HEK293T (cell line): Measurements from ENCODE around the gene PC.

Experiments used
- CTCF ChIA-PET: fragments of 350-600 bp; formaldehyde crosslinking; extraction: SDS; loops from one replicate; lab custom pipeline; 2021; ENCODE audit warnings: antibody characterized with exemption, inconsistent platforms; lab: Yijun Ruan, JAX
- POLR2A ChIA-PET: fragments of 350-600 bp; formaldehyde crosslinking; extraction: SDS; loops from one replicate; lab custom pipeline; 2020; ENCODE audit warnings: antibody characterized with exemption, inconsistent platforms; lab: Yijun Ruan, JAX
- DNase-seq: peaks from one replicate; pipeline ENCODE4 v3.0.0; 2012; ENCODE audit warnings: mixed read lengths; ENCODE audit errors: extremely low spot score
- ARNT ChIP-seq: fragments of 450-650 bp; IDR thresholded peaks from 2 replicates; pipeline ENCODE4 v1.6.1; 2017; ENCODE audit warnings: mild to moderate bottlenecking
- BHLHE40 ChIP-seq: fragments of 450-650 bp; IDR thresholded peaks from 2 replicates; pipeline ENCODE4 v1.6.1; 2016; ENCODE audit warnings: mild to moderate bottlenecking, moderate library complexity, borderline replicate concordance
- CTBP1 ChIP-seq: fragments of 450-650 bp; IDR thresholded peaks from 2 replicates; pipeline ENCODE4 v1.6.1; 2016; ENCODE audit warnings: borderline replicate concordance
- ELF4 ChIP-seq: fragments of 450-650 bp; IDR thresholded peaks from 2 replicates; pipeline ENCODE4 v1.6.1; 2017; ENCODE audit warnings: antibody characterized with exemption
- FOXA1 ChIP-seq: fragments of 450-650 bp; IDR thresholded peaks from 2 replicates; pipeline ENCODE4 v1.6.1; 2016; ENCODE audit warnings: mild to moderate bottlenecking
- FOXK2 ChIP-seq: fragments of 450-650 bp; IDR thresholded peaks from 2 replicates; pipeline ENCODE4 v1.6.1; 2016; ENCODE audit warnings: mild to moderate bottlenecking
- FOXM1 ChIP-seq: fragments of 450-650 bp; IDR thresholded peaks from 2 replicates; pipeline ENCODE4 v1.6.1; 2017; ENCODE audit warnings: mild to moderate bottlenecking, borderline replicate concordance
- HDGF ChIP-seq: fragments of 450-650 bp; IDR thresholded peaks from 2 replicates; pipeline ENCODE4 v1.6.1; 2017; ENCODE audit warnings: antibody characterized with exemption, borderline replicate concordance
- L3MBTL2 ChIP-seq: fragments of 450-650 bp; conservative IDR thresholded peaks from 2 replicates; pipeline ENCODE4 v1.6.1; 2016; ENCODE audit warnings: mild to moderate bottlenecking
- LEF1 ChIP-seq: fragments of 450-650 bp; IDR thresholded peaks from 2 replicates; pipeline ENCODE4 v1.6.1; 2017; ENCODE audit warnings: mild to moderate bottlenecking, borderline replicate concordance
- NFRKB ChIP-seq: fragments of 450-650 bp; IDR thresholded peaks from 2 replicates; pipeline ENCODE4 v1.6.1; 2016; ENCODE audit warnings: mild to moderate bottlenecking, moderate library complexity
- PKNOX1 ChIP-seq: fragments of 450-650 bp; IDR thresholded peaks from 2 replicates; pipeline ENCODE4 v1.6.1; 2016
- SP1 ChIP-seq: fragments of 450-650 bp; IDR thresholded peaks from 2 replicates; pipeline ENCODE4 v1.6.1; 2017
- SUZ12 ChIP-seq: fragments of 450-650 bp; IDR thresholded peaks from 2 replicates; pipeline ENCODE4 v1.6.1; 2016; ENCODE audit warnings: mild to moderate bottlenecking
- TARDBP ChIP-seq: fragments of 450-650 bp; IDR thresholded peaks from 2 replicates; pipeline ENCODE4 v1.6.1; 2016
- ZNF384 ChIP-seq: fragments of 450-650 bp; IDR thresholded peaks from 2 replicates; pipeline ENCODE4 v1.6.1; 2016

The PC gene

GRCh38 chr11:66975405-66976027 is 17.3 kb upstream of the PC start:
- CTCF ChIA-PET = interaction anchor here (0.9 to 1.7 kb wide), 5 partner anchors 10 to 123 kb away, joined by 3 to 9 read pairs (median 5); no protein-coding TSS in a partner anchor
- POLR2A ChIA-PET = interaction anchor here (0.7 to 1.5 kb wide), 3 partner anchors 17 to 131 kb away, joined by 3 to 8 read pairs (median 3); partner anchors contain the start of genes PC and RCE1
- DNase-seq = no peak
- no peak for TF ChIP-seq SP1
- no peak for TF ChIP-seq PKNOX1
- TF ChIP-seq NFRKB = no peak
- TF ChIP-seq TARDBP = no peak
- no peak for TF ChIP-seq FOXA1
- TF ChIP-seq SUZ12 = no peak
- TF ChIP-seq FOXK2 = no peak
- TF ChIP-seq L3MBTL2 = no peak
- no peak for TF ChIP-seq ARNT
- no peak for TF ChIP-seq CTBP1
- no peak for TF ChIP-seq ELF4
- TF ChIP-seq HDGF = no peak
- no peak for TF ChIP-seq LEF1
- TF ChIP-seq ZNF384 = no peak
- no peak for TF ChIP-seq FOXM1
- no peak for TF ChIP-seq BHLHE40

- ChIA-PET POLR2A (interaction anchor here (1.5 kb wide), 1 partner anchor 131 kb away, joined by 8 read pairs; the partner anchor contains the start of gene RCE1), CTCF (interaction anchor here (1.1 to 1.7 kb wide), 3 partner anchors 9 to 123 kb away, joined by 5 to 9 read pairs (median 5); no protein-coding TSS in a partner anchor)
- DNase-seq = no peak
- TF ChIP-seq FOXA1 (no peak), SP1 (no peak), FOXK2 (no peak), SUZ12 (no peak), ELF4 (no peak), ARNT (no peak), PKNOX1 (no peak), ZNF384 (no peak), BHLHE40 (no peak), LEF1 (no peak), TARDBP (no peak), NFRKB (no peak), HDGF (no peak), FOXM1 (no peak), CTBP1 (no peak), L3MBTL2 (no peak)
These were observed 16.7 kb upstream of the PC start, which contains the start of gene C11orf86 for GRCh38 chr11:66974724-66975404. Gene C11orf86 (plus strand): TSS chr11:66975304. CDS start chr11:66975363, 59 bp downstream.

GRCh38 chr11:66973956-66974580 is 15.9 kb upstream of the PC start:
- POLR2A ChIA-PET = no interaction called here
- DNase-seq = no peak
- CTCF ChIA-PET = interaction anchor here (0.5 kb wide), 1 partner anchor 122 kb away, joined by 3 read pairs; no protein-coding TSS in a partner anchor
- TF ChIP-seq FOXM1 = no peak
- no peak for TF ChIP-seq FOXA1
- no peak for TF ChIP-seq HDGF
- no peak for TF ChIP-seq SUZ12
- no peak for TF ChIP-seq L3MBTL2
- TF ChIP-seq ELF4 = no peak
- TF ChIP-seq NFRKB = no peak

- ChIA-PET CTCF (no interaction called here), POLR2A (interaction anchor here (1.2 kb wide), 1 partner anchor 13 kb away, joined by 4 read pairs; no protein-coding TSS in a partner anchor)
- DNase-seq = no peak
- TF ChIP-seq FOXK2 (no peak), ELF4 (no peak), HDGF (no peak), ARNT (no peak), FOXA1 (no peak), LEF1 (no peak), SUZ12 (no peak), BHLHE40 (no peak), NFRKB (no peak), PKNOX1 (no peak)
These were observed 13.3 kb upstream of the PC start for GRCh38 chr11:66971488-66971887.

- ChIA-PET POLR2A (interaction anchor here (1.2 kb wide), 1 partner anchor 12 kb away, joined by 4 read pairs; no protein-coding TSS in a partner anchor), CTCF (no interaction called here)
- no peak for DNase-seq
- TF ChIP-seq SP1 = no peak
- no peak for TF ChIP-seq SUZ12
- TF ChIP-seq HDGF = no peak
- TF ChIP-seq FOXA1 = no peak
- TF ChIP-seq LEF1 = no peak
- TF ChIP-seq PKNOX1 = no peak
- TF ChIP-seq ZNF384 = no peak
- TF ChIP-seq ELF4 = no peak
- no peak for TF ChIP-seq L3MBTL2
- TF ChIP-seq ARNT = no peak
- no peak for TF ChIP-seq BHLHE40
- TF ChIP-seq FOXK2 = no peak
- no peak for TF ChIP-seq TARDBP
- no peak for TF ChIP-seq NFRKB
These were observed 12.7 kb upstream of the PC start for GRCh38 chr11:66970807-66971442.
